OCI-LY7 (cell line): ENCODE measurements around the gene LRP8.

Experiments
- EZH2phosphoT487 ChIP-seq: fragments of 200-600 bp; sonication (generic); IDR thresholded peaks from 2 replicates; pipeline ENCODE4 v1.6.1; 2018; ENCODE audit warnings: low read depth, borderline replicate concordance, mild to moderate bottlenecking, mixed run types, antibody characterized with exemption, low read length, moderate library complexity, mixed read lengths
- TF ChIP-seq, protein P1 (sequence below): fragments of 200-600 bp; sonication (generic); conservative IDR thresholded peaks from 2 replicates; pipeline ENCODE4 v1.5.1; 2014; ENCODE audit warnings: mild to moderate bottlenecking, antibody characterized with exemption, low read length, moderate library complexity, mixed read lengths

DNA sequence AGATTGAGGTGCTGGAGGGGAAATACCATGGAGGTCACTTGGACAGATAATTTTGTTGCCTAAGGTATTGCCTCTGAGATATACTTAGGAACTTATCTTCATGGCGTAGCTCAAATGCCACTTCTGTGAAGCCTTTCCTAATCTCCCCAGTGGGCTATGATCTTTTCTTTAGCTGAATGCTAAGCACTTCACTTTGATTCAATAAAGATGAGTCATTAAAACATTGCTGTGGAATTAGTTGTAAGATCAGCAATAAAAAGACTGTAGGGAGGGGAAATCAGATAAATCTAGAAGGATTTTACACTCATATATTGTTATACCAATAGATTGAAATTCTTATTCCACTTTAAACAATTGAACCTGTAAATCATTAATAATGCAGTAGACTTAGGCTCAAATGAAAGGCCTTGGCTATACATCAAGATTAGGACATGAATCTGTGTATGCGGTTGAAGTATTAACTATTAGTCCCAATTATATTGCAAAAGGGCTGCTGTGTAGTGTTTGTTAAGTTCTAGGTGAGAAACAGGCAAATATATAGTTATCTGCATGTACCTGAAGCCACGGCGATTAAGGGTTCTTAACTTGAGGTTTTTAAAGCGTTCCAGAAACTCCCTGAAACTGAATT lies 70.3 kb downstream of the LRP8 start:
- TF ChIP-seq, protein P1, sequence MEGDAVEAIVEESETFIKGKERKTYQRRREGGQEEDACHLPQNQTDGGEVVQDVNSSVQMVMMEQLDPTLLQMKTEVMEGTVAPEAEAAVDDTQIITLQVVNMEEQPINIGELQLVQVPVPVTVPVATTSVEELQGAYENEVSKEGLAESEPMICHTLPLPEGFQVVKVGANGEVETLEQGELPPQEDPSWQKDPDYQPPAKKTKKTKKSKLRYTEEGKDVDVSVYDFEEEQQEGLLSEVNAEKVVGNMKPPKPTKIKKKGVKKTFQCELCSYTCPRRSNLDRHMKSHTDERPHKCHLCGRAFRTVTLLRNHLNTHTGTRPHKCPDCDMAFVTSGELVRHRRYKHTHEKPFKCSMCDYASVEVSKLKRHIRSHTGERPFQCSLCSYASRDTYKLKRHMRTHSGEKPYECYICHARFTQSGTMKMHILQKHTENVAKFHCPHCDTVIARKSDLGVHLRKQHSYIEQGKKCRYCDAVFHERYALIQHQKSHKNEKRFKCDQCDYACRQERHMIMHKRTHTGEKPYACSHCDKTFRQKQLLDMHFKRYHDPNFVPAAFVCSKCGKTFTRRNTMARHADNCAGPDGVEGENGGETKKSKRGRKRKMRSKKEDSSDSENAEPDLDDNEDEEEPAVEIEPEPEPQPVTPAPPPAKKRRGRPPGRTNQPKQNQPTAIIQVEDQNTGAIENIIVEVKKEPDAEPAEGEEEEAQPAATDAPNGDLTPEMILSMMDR = no peak
- TF ChIP-seq EZH2phosphoT487 = no peak
